ENCODE data around the gene HID1. TPM values are rescaled to one million over a fixed set of nuclear protein-coding genes. Genes with fewer than 3 reads are reported as not detected.
A peak's percentile ranks its signal among the peaks of the same experiment; 100 is the strongest.

HID1 gene
- total and polyA plus RNA-seq, 2 of the 4 experiments (the other 2 are of a cell fraction), result 0.18 to 1.7 TPM

GRCh38 chr17:74961657-74962350, 10.8 kb downstream of the HID1 start:
- H3K27ac ChIP-seq (ENCODE audit: insufficient read depth, low read length), result no peak overlapping the region
- H4K91ac ChIP-seq (ENCODE audit: insufficient read depth, low read depth, low read length), result no peak overlapping the region
- H3K4me3 ChIP-seq (ENCODE audit: insufficient read depth, low read depth, low read length), result no peak overlapping the region
- dilution Hi-C loops (cut with HindIII; ENCODE audit: low sequenced_read_pairs, unreplicated experiment) (no loop called here), in situ Hi-C loops (cut with MboI; ENCODE audit: low sequenced_read_pairs) (loop anchor here (10.0 kb wide), 1 partner anchor 243 kb away; the partner anchor contains the start of gene NUP85), intact Hi-C loops (cut with micrococcal nuclease) (loop anchor here (1.0 to 5.0 kb wide), 4 partner anchors 50 to 239 kb away; partner anchors contain the start of genes ATP5PD, KCTD2 and MRPL58)
- no peak overlapping the region for H4K5ac ChIP-seq (ENCODE audit: low read depth, low read length)
- H4K8ac ChIP-seq (ENCODE audit: low read depth in 2 of 2, low read length in 2 of 2), result no peak overlapping the region
- H2BK5ac ChIP-seq (ENCODE audit: low read depth, low read length, poor library complexity, severe bottlenecking), result no peak overlapping the region
- no peaks in the 10 kb centered on the region for H4K20me1 ChIP-seq (ENCODE audit: insufficient read depth, low read length)
- peak overlapping the region; percentile 68 for H2AK9ac ChIP-seq (replicated peaks; ENCODE audit: low read depth, low read length, poor library complexity)
- CTCF ChIA-PET, result interaction anchor here (0.7 to 2.4 kb wide), 13 partner anchors 9 to 240 kb away, joined by 3 to 9 read pairs (median 4); partner anchors contain the start of genes CDR2L, FDXR and MRPL58
- no peak overlapping the region for H3K14ac ChIP-seq (replicated peaks; ENCODE audit: low read depth, low read length)
- no peak overlapping the region for H2BK120ac ChIP-seq (ENCODE audit: low read depth, low read length)
- peak; percentile 86 for ATAC-seq (ENCODE audit: low read depth)
- H3K79me1 ChIP-seq (ENCODE audit: low read depth in 1 of 2, low read length in 2 of 2), result no peaks in the 10 kb centered on the region
- no peaks in the 10 kb centered on the region for H3K9me3 ChIP-seq (ENCODE audit: control insufficient read depth, insufficient read depth, low read length)
- H3K4me2 ChIP-seq (ENCODE audit: low read depth, low read length), result no peak overlapping the region
- 0 out of 2 replicates have a peak, but pooled peaks cover 1% of the 10 kb centered on the region for H3K4me1 ChIP-seq (ENCODE audit: control insufficient read depth, insufficient read depth, low read length)
- no peak overlapping the region for H3K4ac ChIP-seq (ENCODE audit: low read depth, low read length)
- H3K56ac ChIP-seq (ENCODE audit: extremely low read depth, insufficient read depth, low read length), result no peak overlapping the region
- no TSS peak for BruUV-seq (replicated peaks)
- no peaks in the 10 kb centered on the region for H3K36me3 ChIP-seq (ENCODE audit: control insufficient read depth, insufficient read depth, low read length)
- DNase-seq, result peak; percentile 82
- no peak overlapping the region for H3K9ac ChIP-seq (ENCODE audit: low read depth, low read length)
- H2AK5ac ChIP-seq (ENCODE audit: low read depth, low read length), result no peak overlapping the region
- peaks cover 4% of the 10 kb centered on the region; the same call in 1 of the 2 replicates for H3K27me3 ChIP-seq (ENCODE audit: control insufficient read depth, insufficient read depth, low read length)
- H3K9me1 ChIP-seq (ENCODE audit: insufficient read depth, low read length), result no peaks in the 10 kb centered on the region
- peak overlapping the region; percentile 74 for H2AFZ ChIP-seq (replicated peaks; ENCODE audit: low read length, poor library complexity)
- no peak overlapping the region for H2BK15ac ChIP-seq (ENCODE audit: low read depth, low read length)
- TF ChIP-seq SMC3 (IDR thresholded peaks at IDR 0.05; ENCODE audit: low read depth, low read length) (peak; percentile 80), RFX5 (IDR thresholded peaks at IDR 0.05; ENCODE audit: low read depth, low read length) (no peak), MAZ (IDR thresholded peaks at IDR 0.05; ENCODE audit: borderline replicate concordance, low read depth, low read length) (peak; percentile 25; the same call in 1 of the 2 replicates), BHLHE40 (IDR thresholded peaks at IDR 0.05; ENCODE audit: low read depth, low read length) (no peak), CEBPB (IDR thresholded peaks at IDR 0.05; ENCODE audit: low read depth, low read length) (no peak), CTCF (conservative IDR thresholded peaks at IDR 0.05; ENCODE audit: low read depth, low read length) (peak; percentile 77), RAD21 (IDR thresholded peaks at IDR 0.05; ENCODE audit: low read length) (peak; percentile 86)
- H2BK20ac ChIP-seq (ENCODE audit: low read depth, low read length), result no peak overlapping the region
- POLR2A ChIA-PET (ENCODE audit: unreplicated experiment), result no interaction called here
- H3K18ac ChIP-seq (ENCODE audit: low read depth, low read length), result no peak overlapping the region
- no peak overlapping the region for H3K23ac ChIP-seq (ENCODE audit: low read depth, low read length)
- 63% methylated on average over 5 of the region's 23 CpGs; no CpG with 5 or more reads in 1 of the 2 experiments for whole genome bisulfite sequencing, 2 experiments (ENCODE audit: extremely low coverage in 2 of 2, insufficient read length in 1 of 2)
